ENCODE data around the gene MRM3. TPM values are rescaled to one million over a fixed set of nuclear protein-coding genes. Genes with fewer than 3 reads are reported as not detected.
"Not testable (repeated sequence)": the region's sequence is repeated elsewhere in the genome, so short reads cannot be mapped to it uniquely, and the experiment has no call there.

The MRM3 gene
- total and polyA plus RNA-seq, 9 donors, result 12.8 to 16.4 (median 14.0) TPM

DNA sequence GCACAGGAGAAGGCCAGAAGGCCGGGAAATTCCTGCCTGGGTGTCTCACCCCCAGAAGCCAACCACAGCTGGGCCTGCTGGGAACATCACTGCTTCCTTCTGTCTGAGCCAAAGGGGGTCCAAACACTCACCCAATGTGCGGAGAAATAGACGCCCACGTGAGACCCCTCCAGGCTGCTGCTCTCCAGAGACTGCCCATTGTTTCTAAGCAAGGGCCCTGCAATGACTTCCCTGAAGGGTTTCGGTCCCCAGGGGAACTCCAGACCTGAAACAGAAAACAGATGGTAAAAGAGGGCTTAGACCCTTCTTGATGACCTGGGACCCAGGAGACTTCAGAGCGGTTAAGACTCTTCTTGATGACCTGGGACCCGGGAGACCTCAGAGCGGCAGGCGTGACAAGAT lies 41.3 kb downstream of the MRM3 start:
- H3K27ac ChIP-seq (ENCODE audit: low read length), result no peak overlapping the region
- no peaks in the 10 kb centered on the region for H3K4me1 ChIP-seq (ENCODE audit: control insufficient read depth, insufficient read depth, low read length)
- 90% methylated on average over 7 of the region's 9 CpGs for WGBS (ENCODE audit: insufficient coverage)
- no peak for DNase-seq
- no peak overlapping the region for H3K4me3 ChIP-seq (ENCODE audit: low read length)
- peaks cover 48% of the 10 kb centered on the region for H3K36me3 ChIP-seq (ENCODE audit: control insufficient read depth, insufficient read depth, low read length)
- no peaks in the 10 kb centered on the region for H3K27me3 ChIP-seq (ENCODE audit: control insufficient read depth, insufficient read depth, low read length)
- no peaks in the 10 kb centered on the region for H3K9me3 ChIP-seq (replicated peaks; ENCODE audit: control insufficient read depth, low read depth, low read length)

DNA sequence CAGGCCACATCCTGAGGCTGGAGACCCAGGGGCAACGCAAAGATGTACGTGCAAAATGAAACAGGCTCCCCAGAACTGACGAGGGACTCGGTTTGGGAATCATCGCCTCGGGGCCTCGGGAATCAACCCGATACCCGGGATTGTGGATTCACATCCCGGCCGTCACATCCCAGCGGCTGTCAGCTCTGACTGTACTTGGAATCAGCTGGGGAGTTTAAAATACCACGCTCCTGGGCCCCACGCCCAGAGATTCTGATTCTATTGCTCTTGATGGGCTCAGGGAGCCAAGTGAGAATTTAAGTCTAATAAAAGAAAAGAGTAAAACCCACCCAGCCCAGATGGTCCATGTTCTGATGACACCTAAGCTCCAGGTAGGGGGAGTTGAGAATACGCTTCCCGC lies 42.2 kb downstream of the MRM3 start:
- Histone ChIP-seq H3K4me1 (ENCODE audit: control insufficient read depth, insufficient read depth, low read length) (no peaks in the 10 kb centered on the region), H3K36me3 (ENCODE audit: control insufficient read depth, insufficient read depth, low read length) (peaks cover 41% of the 10 kb centered on the region), H3K4me3 (ENCODE audit: low read length) (no peak overlapping the region), H3K27me3 (ENCODE audit: control insufficient read depth, insufficient read depth, low read length) (no peaks in the 10 kb centered on the region), H3K9me3 (replicated peaks; ENCODE audit: control insufficient read depth, low read depth, low read length) (no peaks in the 10 kb centered on the region), H3K27ac (ENCODE audit: low read length) (no peak overlapping the region)
- DNase-seq, result peak; percentile 67
- WGBS (ENCODE audit: insufficient coverage), result 77% methylated on average over 9 of the region's 16 CpGs

GRCh38 chr17:825216-825615 lies 43.1 kb downstream of the MRM3 start:
- Histone ChIP-seq H3K27ac (ENCODE audit: low read length) (no peak overlapping the region), H3K9me3 (replicated peaks; ENCODE audit: control insufficient read depth, low read depth, low read length) (no peaks in the 10 kb centered on the region), H3K4me3 (ENCODE audit: low read length) (no peak overlapping the region), H3K36me3 (ENCODE audit: control insufficient read depth, insufficient read depth, low read length) (peaks cover 35% of the 10 kb centered on the region), H3K4me1 (ENCODE audit: control insufficient read depth, insufficient read depth, low read length) (no peaks in the 10 kb centered on the region), H3K27me3 (ENCODE audit: control insufficient read depth, insufficient read depth, low read length) (no peaks in the 10 kb centered on the region)
- DNase-seq, result peak; percentile 62
- WGBS (ENCODE audit: insufficient coverage), result 55% methylated on average over 11 of the region's 17 CpGs

GRCh38 chr17:826778-827177 lies 44.6 kb downstream of the MRM3 start:
- no peaks in the 10 kb centered on the region for H3K4me1 ChIP-seq (ENCODE audit: control insufficient read depth, insufficient read depth, low read length)
- H3K27ac ChIP-seq (ENCODE audit: low read length), result no peak overlapping the region
- H3K9me3 ChIP-seq (replicated peaks; ENCODE audit: control insufficient read depth, low read depth, low read length), result peaks cover 2% of the 10 kb centered on the region
- 85% methylated on average over 18 of the region's 21 CpGs for WGBS (ENCODE audit: insufficient coverage)
- H3K27me3 ChIP-seq (ENCODE audit: control insufficient read depth, insufficient read depth, low read length), result no peaks in the 10 kb centered on the region
- peaks cover 32% of the 10 kb centered on the region for H3K36me3 ChIP-seq (ENCODE audit: control insufficient read depth, insufficient read depth, low read length)
- no peak for DNase-seq
- no peak overlapping the region for H3K4me3 ChIP-seq (ENCODE audit: low read length)

GRCh38 chr17:828761-829160 lies 46.6 kb downstream of the MRM3 start:
- Histone ChIP-seq H3K4me3 (ENCODE audit: low read length) (no peak overlapping the region), H3K9me3 (replicated peaks; ENCODE audit: control insufficient read depth, low read depth, low read length) (peaks cover 4% of the 10 kb centered on the region), H3K27me3 (ENCODE audit: control insufficient read depth, insufficient read depth, low read length) (no peaks in the 10 kb centered on the region), H3K4me1 (ENCODE audit: control insufficient read depth, insufficient read depth, low read length) (no peaks in the 10 kb centered on the region), H3K36me3 (ENCODE audit: control insufficient read depth, insufficient read depth, low read length) (peaks cover 18% of the 10 kb centered on the region), H3K27ac (ENCODE audit: low read length) (no peak overlapping the region)
- peak; percentile 41 for DNase-seq
- WGBS (ENCODE audit: insufficient coverage), result 40% methylated on average over 1 of the region's 5 CpGs

DNA sequence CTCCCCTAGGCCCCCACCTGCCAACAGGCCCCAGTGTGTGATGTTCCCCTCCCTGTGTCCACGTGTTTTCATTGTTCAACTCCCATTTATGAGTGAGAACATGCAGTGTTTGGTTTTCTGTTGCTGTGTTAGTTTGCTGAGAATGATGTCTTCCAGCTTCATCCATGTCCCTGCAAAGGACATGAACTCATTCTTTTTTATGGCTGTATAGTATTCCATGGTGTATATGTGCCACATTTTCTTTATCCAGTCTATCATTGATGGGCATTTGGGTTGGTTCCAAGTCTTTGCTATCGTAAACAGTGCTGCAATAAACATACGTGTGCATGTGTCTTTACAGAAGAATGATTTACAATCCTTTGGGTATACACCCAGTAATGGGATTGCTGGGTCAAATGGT lies 47.5 kb downstream of the MRM3 start:
- H3K27me3 ChIP-seq (ENCODE audit: control insufficient read depth, insufficient read depth, low read length); DNase-seq; H3K27ac ChIP-seq (ENCODE audit: low read length); H3K4me1 ChIP-seq (ENCODE audit: control insufficient read depth, insufficient read depth, low read length); H3K4me3 ChIP-seq (ENCODE audit: low read length); H3K9me3 ChIP-seq (replicated peaks; ENCODE audit: control insufficient read depth, low read depth, low read length): not testable (repeated sequence)
- H3K36me3 ChIP-seq (ENCODE audit: control insufficient read depth, insufficient read depth, low read length), result peaks cover 13% of the 10 kb centered on the region
- WGBS (ENCODE audit: insufficient coverage), result no CpG with 5 or more reads among the region's 3 CpGs

- 86% methylated on average over 19 of the region's 19 CpGs for WGBS (ENCODE audit: insufficient coverage)
- Histone ChIP-seq H3K9me3 (replicated peaks; ENCODE audit: control insufficient read depth, low read depth, low read length) (peaks cover 4% of the 10 kb centered on the region), H3K27me3 (ENCODE audit: control insufficient read depth, insufficient read depth, low read length) (no peaks in the 10 kb centered on the region), H3K27ac (ENCODE audit: low read length) (no peak overlapping the region), H3K36me3 (ENCODE audit: control insufficient read depth, insufficient read depth, low read length) (peaks cover 7% of the 10 kb centered on the region), H3K4me1 (ENCODE audit: control insufficient read depth, insufficient read depth, low read length) (peaks cover 8% of the 10 kb centered on the region), H3K4me3 (ENCODE audit: low read length) (no peak overlapping the region)
- no peak for DNase-seq
These were observed 48.2 kb downstream of the MRM3 start for GRCh38 chr17:830381-830780.

- H3K4me3 ChIP-seq (ENCODE audit: low read length), result no peak overlapping the region
- WGBS (ENCODE audit: insufficient coverage), result 63% methylated on average over 1 of the region's 7 CpGs
- DNase-seq, result no peak
- H3K27me3 ChIP-seq (ENCODE audit: control insufficient read depth, insufficient read depth, low read length), result no peaks in the 10 kb centered on the region
- H3K9me3 ChIP-seq (replicated peaks; ENCODE audit: control insufficient read depth, low read depth, low read length), result peaks cover 4% of the 10 kb centered on the region
- H3K36me3 ChIP-seq (ENCODE audit: control insufficient read depth, insufficient read depth, low read length), result peaks cover 2% of the 10 kb centered on the region
- H3K4me1 ChIP-seq (ENCODE audit: control insufficient read depth, insufficient read depth, low read length), result peaks cover 11% of the 10 kb centered on the region
- no peak overlapping the region for H3K27ac ChIP-seq (ENCODE audit: low read length)
These were observed 48.8 kb downstream of the MRM3 start for GRCh38 chr17:830950-831349.

DNA sequence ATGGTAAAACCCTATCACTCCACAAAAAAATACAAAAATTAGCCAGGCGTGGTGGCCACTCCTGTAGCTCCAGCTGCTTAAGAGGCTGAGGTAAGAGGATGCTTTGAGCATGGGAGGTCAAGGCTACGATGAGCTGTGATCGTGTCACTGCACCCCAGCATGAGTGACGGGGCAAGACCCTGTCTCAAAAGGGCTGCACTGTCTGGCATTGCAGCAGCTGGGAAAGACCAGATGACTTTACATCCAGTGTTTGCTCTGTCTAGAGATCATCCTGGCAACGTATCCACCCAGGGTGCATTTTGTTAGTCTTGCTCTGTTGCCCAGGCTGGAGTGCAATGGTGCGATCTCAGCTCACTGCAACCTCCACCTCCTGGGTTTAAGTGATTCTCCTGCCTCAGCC lies 52.0 kb downstream of the MRM3 start:
- Histone ChIP-seq H3K4me3 (ENCODE audit: low read length) (no peak overlapping the region), H3K4me1 (ENCODE audit: control insufficient read depth, insufficient read depth, low read length) (peaks cover 21% of the 10 kb centered on the region), H3K36me3 (ENCODE audit: control insufficient read depth, insufficient read depth, low read length) (no peaks in the 10 kb centered on the region), H3K27ac (ENCODE audit: low read length) (no peak overlapping the region), H3K9me3 (replicated peaks; ENCODE audit: control insufficient read depth, low read depth, low read length) (peaks cover 4% of the 10 kb centered on the region), H3K27me3 (ENCODE audit: control insufficient read depth, insufficient read depth, low read length) (no peaks in the 10 kb centered on the region)
- DNase-seq, result no peak
- WGBS (ENCODE audit: insufficient coverage), result 80% methylated on average over 4 of the region's 6 CpGs

GRCh38 chr17:835263-835662 lies 53.1 kb downstream of the MRM3 start:
- peak overlapping the region; percentile 79 for H3K27ac ChIP-seq (ENCODE audit: low read length)
- peak; percentile 90 for DNase-seq
- no peaks in the 10 kb centered on the region for H3K36me3 ChIP-seq (ENCODE audit: control insufficient read depth, insufficient read depth, low read length)
- 80% methylated on average over 1 of the region's 9 CpGs for WGBS (ENCODE audit: insufficient coverage)
- H3K4me1 ChIP-seq (ENCODE audit: control insufficient read depth, insufficient read depth, low read length), result peaks cover 21% of the 10 kb centered on the region
- peaks cover 4% of the 10 kb centered on the region for H3K9me3 ChIP-seq (replicated peaks; ENCODE audit: control insufficient read depth, low read depth, low read length)
- no peak overlapping the region for H3K4me3 ChIP-seq (ENCODE audit: low read length)
- no peaks in the 10 kb centered on the region for H3K27me3 ChIP-seq (ENCODE audit: control insufficient read depth, insufficient read depth, low read length)

GRCh38 chr17:835721-836120 lies 53.6 kb downstream of the MRM3 start:
- H3K4me3 ChIP-seq (ENCODE audit: low read length); H3K36me3 ChIP-seq (ENCODE audit: control insufficient read depth, insufficient read depth, low read length); H3K9me3 ChIP-seq (replicated peaks; ENCODE audit: control insufficient read depth, low read depth, low read length); H3K27me3 ChIP-seq (ENCODE audit: control insufficient read depth, insufficient read depth, low read length); DNase-seq: not testable (repeated sequence)
- peaks cover 21% of the 10 kb centered on the region for H3K4me1 ChIP-seq (ENCODE audit: control insufficient read depth, insufficient read depth, low read length)
- 67% methylated on average over 1 of the region's 27 CpGs for WGBS (ENCODE audit: insufficient coverage)
- peak overlapping the region; percentile 79 for H3K27ac ChIP-seq (ENCODE audit: low read length)
